DMS153 (cell line): ENCODE measurements around the gene PPA1.
"Not testable (repeated sequence)": the region's sequence is repeated elsewhere in the genome, so short reads cannot be mapped to it uniquely, and the experiment has no call there.

Experiments used
- DNase-seq: peaks from one replicate; lab custom pipeline; 2025; lab: John Stamatoyannopoulos, UW

Gene PPA1

GRCh38 chr10:70169011-70169410, 64.2 kb downstream of the PPA1 start:
- no peak for DNase-seq

DNA sequence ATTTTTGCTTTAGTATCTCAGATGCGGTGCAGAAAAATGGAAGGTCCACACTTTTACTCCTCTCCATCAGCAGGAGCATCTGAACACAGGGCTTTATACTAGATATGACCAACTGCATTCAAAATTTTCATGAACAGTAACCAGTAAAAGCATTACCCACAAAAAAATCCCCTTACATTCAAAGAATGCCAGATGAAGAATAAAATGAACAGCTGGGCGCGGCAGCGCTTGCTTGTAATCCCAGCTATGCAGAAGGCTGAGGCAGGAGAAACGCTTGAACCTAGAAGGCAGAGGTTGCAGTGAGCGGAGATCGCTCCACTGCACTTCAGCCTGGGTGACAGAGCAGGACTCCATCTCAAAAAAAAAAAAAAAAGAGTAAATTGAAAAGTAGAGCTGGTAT, 66.0 kb downstream of the PPA1 start:
- DNase-seq: no peak

DNA sequence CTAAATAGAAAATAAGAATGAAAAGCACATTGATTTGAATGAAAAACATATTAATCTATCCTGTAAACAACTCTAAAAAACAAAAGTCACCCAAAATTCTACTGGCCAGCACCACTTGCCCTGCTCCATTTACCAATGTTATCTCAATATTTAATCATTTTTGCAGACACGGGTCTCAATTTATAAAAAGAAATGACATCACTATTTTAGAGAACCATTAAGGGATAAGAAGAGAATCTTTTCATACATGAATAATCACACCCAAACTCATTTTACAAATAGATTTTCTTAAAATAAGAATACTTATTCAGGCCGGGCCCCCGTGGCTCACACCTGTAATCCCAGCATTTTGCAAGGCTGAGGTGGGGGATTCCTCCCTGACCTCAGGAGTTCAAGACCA, 66.8 kb downstream of the PPA1 start:
- no peak for DNase-seq

DNA sequence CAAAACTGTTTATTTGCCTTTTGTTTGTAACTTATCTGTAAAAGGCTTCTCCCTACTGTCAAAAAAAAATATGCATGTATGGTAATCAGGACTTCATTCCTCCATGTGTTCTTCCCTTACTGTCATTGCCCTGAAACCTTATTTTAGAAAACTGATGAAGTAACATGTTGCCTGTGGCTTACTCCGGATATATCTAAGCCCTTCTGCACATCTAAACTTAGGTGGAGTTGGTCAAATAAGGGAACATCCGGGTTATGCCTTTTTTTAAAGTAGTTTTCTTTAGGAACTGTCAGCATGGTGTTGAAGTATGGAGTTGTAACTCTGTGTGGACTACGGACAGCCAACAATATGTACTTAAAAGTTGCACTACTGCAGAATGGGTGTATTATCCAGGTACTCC, 69.1 kb downstream of the PPA1 start:
- DNase-seq: no peak

- no peak for DNase-seq
These were observed 69.8 kb downstream of the PPA1 start for GRCh38 chr10:70163448-70163847.

GRCh38 chr10:70162892-70163201, 70.4 kb downstream of the PPA1 start:
- no peak for DNase-seq

- DNase-seq: no peak
These were observed 70.9 kb downstream of the PPA1 start for GRCh38 chr10:70162151-70162891.

DNA sequence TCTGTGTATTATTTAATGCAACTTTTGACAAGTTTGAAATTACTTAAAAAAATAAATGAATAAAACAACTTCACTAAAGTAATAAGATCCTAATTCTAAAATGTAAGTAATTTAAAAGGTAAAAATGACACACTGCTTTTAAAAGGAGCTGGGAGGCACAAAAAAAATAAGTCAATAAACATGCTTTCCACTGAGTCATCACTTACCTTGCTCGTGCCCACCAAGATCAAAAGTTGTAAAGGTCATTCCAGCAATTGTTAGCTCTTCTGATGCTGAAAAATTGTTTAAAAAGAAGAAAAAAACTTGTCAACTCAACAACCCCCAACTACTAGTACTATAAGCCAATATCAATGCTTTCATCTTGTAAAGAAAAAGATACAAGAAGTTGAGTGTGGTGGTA, 72.4 kb downstream of the PPA1 start:
- no peak for DNase-seq

- not testable (repeated sequence) for DNase-seq
These were observed 73.9 kb downstream of the PPA1 start for GRCh38 chr10:70159366-70159765.

DNA sequence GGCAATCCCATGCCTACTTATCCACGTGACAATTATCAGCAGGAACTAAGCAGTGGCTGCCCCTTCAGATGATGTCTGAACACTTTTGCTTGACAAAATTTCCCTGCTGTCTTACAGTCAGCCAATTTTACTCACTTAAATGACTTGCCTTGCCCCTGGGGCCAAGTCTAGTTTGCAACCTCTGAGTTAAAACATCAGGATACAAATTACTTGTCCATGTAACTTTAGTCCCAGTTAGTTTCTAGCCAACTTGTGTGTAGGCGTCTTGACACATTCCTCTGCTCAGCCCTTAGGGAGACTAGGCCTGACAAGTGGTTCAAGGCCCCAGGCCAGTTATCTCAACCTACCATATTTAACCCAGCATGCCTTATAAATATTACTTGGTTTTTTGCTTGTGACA, 75.1 kb downstream of the PPA1 start:
- no peak for DNase-seq

DNA sequence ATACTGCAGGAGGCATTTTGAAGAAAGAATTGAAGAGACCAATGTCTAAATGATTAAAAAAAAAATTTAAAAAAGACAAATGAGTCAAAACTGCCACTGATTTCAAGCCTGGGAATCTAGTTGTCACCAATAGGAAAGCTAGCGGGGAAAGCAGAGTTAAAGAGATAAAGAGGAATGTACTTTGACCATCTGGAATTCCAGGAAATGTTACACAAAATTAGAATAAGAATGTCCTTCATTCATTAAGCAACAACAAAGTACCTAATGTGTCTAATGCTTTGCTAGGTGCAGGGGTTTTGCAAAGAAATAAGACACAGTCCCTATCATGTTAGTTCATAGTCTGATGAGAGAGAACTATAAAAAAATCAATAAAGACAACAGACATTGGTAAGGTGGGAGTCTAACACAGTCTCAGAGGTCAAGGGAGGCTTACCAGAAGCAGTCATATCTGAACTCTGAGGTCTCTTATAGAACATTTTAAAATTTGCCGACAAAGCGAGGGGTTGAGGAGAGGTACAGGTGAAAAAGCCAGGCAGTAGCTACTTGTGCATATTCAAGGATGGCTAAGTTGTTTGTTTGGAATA, 77.9 kb downstream of the PPA1 start:
- DNase-seq: no peak
